Testis (tissue), 2 donors: ENCODE measurements around the gene BCOR.

Experiments
- POLR2A ChIP-seq: fragments of 450-650 bp; IDR thresholded peaks from one replicate; pipeline ENCODE4 v1.6.1; 2017; ENCODE audit warnings: antibody characterized with exemption, mild to moderate bottlenecking, moderate library complexity
- TF ChIP-seq, protein P1 (sequence below), 3 experiments: fragments of 450-650 bp in 2 of 3; fragments of 200-600 bp in 1 of 3; sonication (generic) in 1 of 3; IDR thresholded peaks; one replicate each; pipeline ENCODE4 v1.5.1; 2016 to 2019; ENCODE audit warnings: antibody characterized with exemption in 3 of 3, mild to moderate bottlenecking in 2 of 3, moderate library complexity in 1 of 3

DNA sequence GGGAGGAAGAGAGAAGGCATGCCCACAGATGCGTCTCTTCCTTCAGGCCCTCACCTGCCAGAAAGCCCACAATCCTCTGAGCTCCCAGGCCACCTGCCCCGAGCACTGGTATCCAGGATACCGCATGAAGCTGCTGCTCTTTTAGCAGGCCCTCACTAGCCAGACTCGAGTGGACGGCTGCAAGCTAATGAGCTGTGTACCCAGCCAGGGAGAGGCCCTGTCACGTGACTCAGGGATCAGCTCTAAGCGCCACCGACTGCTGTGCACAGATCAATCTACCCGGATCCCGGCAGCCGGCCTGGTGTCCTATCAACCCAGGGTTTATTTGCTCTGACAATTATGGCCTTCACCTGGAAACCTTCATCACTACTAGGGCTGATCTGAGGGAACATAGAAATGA is 39.0 kb downstream of the BCOR start:
- TF ChIP-seq, protein P1, sequence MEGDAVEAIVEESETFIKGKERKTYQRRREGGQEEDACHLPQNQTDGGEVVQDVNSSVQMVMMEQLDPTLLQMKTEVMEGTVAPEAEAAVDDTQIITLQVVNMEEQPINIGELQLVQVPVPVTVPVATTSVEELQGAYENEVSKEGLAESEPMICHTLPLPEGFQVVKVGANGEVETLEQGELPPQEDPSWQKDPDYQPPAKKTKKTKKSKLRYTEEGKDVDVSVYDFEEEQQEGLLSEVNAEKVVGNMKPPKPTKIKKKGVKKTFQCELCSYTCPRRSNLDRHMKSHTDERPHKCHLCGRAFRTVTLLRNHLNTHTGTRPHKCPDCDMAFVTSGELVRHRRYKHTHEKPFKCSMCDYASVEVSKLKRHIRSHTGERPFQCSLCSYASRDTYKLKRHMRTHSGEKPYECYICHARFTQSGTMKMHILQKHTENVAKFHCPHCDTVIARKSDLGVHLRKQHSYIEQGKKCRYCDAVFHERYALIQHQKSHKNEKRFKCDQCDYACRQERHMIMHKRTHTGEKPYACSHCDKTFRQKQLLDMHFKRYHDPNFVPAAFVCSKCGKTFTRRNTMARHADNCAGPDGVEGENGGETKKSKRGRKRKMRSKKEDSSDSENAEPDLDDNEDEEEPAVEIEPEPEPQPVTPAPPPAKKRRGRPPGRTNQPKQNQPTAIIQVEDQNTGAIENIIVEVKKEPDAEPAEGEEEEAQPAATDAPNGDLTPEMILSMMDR (IDR thresholded peaks at IDR 0.05), result no peak
- TF ChIP-seq POLR2A, result no peak
